HG03159 (cell line): ENCODE results near the gene ANKRD33.
A peak's percentile ranks its signal among the peaks of the same experiment; 100 is the strongest.

ENCODE experiments used
- ATAC-seq: cut with Tn5 transposase; IDR thresholded peaks from one replicate; pipeline ENCODE4 v1.9.1; 2021; ENCODE audit warnings: mild to moderate bottlenecking, moderate library complexity; ENCODE audit not compliant: unreplicated experiment

The ANKRD33 gene

DNA sequence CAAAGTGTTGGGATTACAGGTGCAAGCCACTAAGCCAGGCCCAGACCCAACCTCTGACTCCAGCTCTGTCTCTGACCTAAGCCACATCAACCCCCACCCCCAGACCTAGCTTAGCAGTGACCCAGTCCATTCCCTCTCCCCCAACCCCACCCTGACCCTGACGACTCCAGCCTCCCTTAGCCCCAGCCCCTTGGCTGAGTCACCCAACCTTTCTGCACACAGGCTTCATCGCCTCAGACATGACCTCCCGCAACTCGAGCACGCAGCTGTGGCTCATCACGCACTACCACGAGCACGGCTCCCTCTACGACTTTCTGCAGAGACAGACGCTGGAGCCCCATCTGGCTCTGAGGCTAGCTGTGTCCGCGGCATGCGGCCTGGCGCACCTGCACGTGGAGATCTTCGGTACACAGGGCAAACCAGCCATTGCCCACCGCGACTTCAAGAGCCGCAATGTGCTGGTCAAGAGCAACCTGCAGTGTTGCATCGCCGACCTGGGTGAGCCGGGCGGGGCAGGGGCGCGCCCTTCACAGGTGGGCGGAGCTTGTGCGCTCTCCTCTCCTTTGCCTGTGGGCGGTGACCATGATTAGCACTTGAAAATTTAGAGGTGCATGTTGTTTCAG lies 27.2 kb downstream of the ANKRD33 start:
- ATAC-seq: no peak

DNA sequence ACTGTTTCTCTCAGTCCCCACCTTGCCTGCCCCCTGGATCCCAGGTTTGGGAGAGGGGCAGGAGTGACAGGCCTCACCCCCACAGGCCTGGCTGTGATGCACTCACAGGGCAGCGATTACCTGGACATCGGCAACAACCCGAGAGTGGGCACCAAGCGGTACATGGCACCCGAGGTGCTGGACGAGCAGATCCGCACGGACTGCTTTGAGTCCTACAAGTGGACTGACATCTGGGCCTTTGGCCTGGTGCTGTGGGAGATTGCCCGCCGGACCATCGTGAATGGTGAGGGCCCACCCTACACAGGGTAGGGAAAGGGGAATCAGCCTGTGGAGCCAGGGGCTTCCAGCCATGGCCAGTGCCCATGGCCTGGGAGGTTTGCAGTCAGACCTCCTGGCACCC lies 28.0 kb downstream of the ANKRD33 start:
- no peak for ATAC-seq

DNA sequence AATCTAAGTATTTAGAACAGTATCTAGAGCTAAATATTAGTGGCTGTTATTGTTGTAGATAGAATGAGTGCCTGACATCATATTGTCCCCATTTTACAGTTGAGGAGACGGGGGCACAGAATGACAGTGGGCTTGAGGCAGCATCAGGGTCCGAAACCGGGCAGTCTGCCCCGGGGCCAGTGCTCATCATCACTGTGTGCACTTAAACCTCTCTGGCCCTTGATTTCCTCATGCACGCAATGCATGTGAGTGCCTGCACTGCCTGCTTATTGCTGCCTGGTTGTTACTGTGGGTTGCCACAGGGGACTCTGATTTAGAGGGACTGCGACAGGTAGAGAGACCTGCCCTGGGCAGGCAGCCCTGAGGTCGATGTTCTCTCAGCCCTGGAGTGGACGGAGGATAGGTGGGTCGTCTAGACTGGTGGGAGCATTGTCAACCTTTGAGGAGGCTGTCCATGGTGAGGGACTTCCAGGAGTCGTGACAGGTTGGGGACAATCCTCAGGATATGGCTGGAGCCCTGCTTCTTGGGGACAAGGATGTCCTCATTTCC lies 29.2 kb downstream of the ANKRD33 start:
- ATAC-seq: no peak

DNA sequence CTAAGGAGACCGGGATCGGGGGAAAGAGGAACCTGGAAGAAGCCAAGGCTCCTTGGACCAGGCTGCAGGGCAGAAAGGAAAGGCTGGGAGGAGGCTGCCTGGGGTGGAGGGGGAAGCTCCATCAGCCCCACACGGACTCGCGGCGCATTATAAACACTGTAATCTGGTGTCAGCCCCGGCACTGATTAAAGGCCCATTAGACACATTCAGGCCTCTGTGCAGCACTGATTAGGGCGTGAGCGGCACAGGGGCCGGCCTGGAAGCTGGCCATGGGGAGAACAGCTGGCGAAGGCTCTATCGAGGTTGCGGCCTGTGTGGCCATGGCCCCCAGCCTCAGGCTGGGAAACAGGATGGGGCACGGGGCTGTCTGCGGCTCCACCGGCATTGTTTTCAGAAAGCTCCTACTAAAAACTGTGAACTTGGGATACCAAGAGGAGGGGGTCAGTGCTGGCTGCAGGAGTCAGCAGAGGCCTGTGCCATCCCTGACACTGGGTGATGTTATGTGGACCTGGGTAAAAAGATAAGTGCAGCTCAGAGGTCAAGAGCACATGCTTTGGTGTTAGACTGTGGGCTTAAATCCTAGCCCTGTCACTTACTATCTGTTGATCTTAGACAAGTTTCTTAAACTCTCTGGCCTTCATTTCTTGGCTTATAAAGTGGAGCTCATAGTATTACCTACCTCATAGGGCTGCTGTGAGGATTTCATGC lies 30.0 kb downstream of the ANKRD33 start:
- ATAC-seq: no peak

DNA sequence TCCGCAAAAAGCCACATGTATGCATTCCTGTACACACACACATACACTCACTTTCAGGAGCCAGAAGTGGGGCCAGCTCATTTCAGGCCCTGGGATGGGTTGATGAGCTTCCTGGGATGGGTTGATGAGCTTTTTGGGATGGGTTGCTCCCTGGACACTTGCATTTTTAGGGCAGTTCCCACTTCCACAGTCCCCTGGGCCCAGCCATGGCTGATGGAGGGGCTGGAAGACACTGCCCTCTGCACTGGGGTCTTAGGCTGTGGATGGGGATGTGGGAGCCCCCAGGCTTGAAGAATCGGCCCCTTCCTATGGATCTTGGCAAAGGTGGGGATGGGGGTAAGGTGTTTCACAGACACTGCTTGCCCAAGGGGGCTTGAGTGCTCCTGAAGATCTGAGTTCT lies 32.1 kb downstream of the ANKRD33 start:
- ATAC-seq: no peak

DNA sequence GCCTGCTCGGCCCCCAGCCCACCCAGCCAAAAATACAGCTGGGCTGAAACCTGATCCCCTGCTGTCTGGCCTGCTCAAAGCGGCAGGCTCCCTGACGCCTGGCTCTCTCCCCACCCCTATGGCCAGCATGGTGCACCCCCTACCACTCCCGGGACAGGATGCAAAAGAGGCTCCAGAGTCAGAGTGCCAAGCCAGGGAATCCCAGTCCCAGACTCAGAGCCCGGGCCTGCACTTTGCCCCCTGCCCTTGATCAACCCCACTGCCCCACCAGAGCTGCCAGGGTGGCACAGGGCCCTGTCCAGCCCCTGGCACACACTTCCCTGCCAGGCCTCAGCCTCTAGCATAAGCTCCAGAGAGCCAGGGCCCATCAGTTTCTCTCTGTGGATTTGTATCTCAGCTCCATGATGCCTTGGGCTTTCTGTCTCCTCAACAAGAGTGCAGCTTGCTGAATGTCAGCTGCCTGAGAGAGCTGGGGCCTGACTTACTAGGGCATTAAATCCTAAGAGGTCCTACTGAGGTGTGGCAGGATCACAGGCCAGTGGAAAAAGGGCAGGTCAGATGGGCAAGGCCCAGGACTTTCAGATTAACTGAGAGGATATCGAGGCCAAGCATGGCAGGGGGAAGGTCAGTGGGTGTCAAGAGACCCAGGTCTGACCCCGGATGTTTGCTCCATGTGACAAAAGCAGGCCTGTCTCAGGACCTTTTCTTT lies 33.3 kb downstream of the ANKRD33 start:
- no peak for ATAC-seq

DNA sequence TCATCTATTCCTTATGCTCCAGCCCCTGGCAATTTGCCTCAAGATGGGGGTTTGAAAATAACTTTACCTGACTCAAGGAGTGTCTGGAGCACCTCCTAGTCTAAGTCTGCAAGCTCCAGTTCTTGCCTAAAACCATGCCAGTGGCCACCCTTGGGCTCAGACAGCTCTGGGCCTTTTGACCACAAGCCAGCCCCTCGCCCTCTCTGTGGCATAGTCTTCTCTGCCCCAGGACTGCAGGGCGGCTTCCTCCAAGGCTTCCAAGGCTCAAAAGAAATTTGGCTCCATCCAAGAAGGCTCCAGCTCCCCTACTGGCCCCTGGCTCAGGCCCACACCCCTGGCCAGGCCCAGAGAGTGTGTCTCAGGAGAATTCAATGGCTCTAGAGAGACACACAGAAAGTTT lies 34.2 kb downstream of the ANKRD33 start:
- ATAC-seq: no peak

DNA sequence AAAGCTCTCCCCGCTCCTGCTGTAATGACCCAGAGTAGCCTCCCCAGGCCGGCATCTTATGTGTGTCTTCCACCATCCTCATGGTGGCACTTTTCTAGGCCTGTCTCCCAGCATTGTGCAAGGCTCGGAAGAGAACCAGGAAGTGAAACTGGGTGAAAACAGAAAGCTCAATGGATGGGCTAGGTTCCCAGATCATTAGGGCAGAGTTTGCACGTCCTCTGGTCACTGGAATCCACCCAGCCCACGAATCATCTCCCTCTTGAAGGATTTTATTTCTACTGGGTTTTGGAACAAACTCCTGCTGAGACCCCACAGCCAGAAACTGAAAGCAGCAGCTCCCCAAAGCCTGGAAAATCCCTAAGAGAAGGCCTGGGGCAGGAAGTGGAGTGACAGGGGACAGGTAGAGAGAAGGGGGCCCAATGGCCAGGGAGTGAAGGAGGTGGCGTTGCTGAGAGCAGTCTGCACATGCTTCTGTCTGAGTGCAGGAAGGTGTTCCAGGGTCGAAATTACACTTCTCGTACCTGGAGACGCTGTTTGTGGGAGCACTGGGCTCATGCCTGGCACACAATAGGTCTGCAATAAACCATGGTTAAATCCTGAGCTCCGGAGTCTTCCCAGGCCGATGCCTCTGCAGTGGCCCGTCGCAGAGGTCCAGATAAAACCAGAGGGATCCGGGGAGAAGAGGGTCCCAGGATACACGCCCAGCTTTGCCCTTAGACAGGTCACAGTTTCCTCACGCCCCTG lies 35.0 kb downstream of the ANKRD33 start:
- ATAC-seq: no peak

DNA sequence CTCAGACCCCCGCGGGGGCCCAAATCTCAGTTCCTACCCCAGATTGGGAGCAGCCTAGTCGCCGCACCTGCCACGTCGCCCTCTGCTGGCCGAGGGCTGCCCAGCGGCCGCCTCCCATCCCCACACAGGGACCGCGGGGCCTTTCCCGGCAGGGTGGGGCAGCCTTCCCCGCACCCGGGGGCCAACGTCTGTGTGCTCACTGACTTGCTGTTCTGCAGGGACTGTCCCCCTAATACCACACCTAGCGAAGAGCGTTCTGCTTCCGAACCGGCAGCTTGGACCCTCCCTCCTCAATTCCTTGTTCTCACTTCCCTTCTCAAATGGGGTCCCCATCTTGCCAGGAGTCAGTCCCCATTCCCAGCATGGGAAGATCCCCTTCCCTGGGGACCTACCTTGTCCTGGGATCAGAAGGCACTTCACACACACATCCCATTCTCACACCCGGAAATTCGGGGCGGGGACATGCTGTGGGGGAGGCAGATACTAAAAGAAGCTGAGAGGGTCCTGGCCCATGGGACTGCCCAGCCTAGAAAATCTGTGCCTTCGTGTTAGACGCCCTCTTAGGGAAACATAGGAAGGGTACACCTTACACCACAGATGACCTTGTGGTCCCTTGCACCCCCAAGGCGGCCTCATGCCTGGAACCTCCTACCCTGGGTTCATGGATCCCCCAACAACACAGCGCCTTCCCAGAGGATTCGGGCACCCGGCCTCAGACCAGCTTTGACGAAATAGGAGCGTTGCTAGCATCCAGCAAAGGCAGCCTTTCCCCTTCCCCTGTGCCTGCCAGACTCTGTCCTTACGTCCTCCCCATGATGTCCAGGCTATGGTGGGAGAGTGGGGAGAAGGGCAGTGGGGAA lies 35.8 kb downstream of the ANKRD33 start:
- ATAC-seq: no peak

DNA sequence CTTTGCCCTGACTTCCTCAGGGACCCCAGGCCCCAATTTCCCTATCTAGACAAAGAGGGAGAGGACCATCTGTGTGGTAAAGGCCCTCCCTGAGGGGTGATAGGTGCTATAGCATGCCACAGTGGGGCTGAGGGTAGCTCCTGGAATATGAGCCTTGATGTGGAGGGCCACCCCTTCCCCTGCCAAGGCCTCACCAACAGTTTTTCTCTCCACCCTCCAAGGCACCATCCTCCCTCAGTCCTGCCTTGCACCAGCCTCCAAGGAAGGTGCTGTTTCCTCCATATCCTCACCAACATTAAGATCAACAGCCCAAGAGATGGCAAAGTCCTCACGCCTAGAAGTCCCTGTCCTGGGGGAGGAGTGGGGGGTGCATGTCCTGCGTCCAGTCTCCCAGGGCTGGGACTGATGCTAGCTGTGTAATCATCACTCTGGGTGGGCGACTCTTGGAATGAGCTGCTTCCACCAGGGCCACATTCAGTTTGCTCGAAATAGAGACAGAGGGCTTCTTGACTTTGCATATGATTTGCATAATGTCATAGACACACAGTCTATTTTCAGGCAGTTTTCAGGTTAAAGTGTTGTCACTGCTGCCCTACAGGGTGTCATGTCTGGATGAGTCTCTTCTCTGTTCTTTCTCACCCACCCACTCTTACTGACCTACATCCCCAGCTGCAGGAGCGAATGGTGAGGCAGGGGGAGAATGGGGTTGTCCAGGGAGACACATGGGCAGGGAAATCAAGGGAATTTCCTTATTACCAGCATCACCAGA lies 36.8 kb downstream of the ANKRD33 start:
- ATAC-seq: peak; percentile 62

DNA sequence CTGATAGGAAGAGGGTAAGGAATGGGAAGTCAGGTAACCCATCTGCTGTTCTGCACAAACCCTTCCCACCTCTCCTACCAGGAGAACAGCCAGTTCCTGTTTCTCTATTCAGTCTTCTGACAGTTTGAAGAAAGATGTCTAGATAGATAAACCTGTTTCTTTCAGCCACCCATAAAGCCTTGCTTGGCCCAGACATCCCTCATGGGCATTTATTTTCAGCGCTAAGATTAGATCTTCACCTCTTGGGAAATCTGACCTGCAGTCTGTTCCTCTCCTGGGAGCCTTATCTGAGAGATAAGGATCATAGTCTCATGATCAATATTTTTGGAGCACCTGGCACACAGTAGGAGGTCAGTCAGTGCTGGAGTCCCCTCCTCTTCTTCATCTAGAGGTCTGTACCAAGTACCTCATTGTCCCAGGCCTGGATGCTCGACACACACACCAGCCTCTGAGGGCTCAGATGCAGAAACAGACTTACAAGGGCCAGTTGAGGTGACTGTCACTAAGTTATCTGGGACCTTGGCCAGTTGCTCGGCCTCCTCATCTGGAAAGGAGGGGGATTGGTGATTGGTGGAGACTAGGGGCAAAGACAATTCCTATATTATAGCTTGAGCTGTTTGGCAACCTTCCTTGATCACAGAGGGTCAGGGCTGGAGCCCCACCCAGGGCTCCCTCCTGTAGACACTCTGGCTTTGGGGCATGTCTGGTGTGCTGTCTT lies 37.6 kb downstream of the ANKRD33 start:
- ATAC-seq: no peak

DNA sequence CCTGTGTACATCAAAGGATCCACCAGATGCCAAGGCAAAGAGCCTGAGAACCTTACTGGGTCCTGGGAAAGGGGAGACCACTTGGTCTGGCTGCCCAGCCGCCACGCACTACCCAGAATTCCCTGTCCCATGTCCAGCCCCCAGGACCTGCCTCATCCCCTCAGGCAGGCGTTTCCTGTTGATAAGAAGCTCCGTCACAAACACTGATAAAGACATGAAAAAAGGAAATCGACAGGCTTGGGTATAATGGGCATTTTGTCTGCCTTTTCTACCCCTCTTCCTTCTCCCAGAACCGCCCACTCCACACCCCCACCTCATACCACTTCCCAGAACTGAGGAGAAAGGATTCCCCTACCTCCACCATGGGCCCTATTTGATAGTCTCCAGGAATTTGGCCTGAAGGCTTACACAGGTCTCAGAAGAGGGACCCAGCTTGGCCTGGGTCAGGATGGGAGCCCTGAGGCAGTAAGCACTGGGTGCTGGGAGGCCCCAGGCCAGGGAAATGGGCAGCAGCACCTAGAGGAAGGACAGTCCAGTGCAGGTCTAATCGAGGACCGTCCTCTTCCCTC lies 38.2 kb downstream of the ANKRD33 start:
- ATAC-seq: no peak

DNA sequence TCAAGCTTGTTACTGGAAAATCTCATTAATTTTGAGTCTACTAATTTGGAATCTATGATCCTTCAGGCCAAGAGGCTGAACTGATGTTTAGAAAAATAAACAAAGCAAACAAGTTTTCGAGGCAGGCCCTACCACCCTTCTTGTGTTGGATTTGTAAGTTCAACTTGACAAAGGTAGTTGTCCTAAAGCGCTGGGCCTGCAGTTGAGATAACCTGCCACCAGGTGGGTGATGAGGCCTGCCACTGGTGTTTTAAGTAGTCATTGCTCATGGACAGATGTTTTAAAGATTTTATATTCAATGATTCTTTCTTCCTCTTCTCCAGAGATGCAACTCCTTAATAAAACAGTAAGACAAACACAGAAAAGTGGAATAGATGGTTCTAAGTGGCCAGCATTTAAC lies 38.8 kb downstream of the ANKRD33 start:
- ATAC-seq: no peak

DNA sequence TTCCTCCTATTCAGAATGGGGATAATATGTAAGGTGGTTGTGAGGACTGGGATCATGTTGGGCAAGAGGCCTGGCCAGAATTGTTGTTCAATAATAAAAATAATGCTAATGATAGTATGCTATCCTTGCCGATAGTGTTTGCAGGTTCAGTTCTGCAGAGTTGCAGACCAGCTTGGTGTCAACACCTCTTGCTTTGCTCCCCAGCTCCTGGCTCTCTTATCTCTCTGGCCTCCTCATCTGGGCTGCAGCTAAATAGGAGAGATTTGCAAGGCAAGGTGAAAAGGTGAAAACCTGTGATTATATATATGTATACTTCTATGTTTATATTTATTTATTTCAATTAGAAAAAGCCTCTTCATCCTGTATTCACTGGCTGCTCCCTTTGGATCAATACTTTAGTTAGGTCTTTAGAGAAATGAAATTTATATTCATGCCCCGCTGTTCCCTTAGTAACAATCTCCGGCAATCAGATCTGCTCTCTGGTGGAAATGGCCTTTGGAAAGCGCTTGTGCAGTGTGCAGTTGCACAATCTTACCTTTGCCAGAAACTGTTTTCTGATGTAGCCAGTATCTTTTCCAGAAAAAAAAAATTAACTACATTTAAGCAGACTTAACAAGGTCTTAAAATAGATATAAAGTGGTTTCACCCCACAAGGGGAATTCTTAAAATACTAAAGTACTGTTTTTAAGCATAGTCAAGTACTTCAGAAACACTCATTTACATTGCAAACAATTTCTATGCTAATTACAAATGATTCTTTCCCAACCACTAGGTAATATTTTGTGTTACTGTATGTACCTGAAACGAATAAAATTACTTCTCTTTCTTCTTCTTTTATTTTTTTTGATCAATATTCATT lies 44.5 kb downstream of the ANKRD33 start:
- ATAC-seq: no peak

DNA sequence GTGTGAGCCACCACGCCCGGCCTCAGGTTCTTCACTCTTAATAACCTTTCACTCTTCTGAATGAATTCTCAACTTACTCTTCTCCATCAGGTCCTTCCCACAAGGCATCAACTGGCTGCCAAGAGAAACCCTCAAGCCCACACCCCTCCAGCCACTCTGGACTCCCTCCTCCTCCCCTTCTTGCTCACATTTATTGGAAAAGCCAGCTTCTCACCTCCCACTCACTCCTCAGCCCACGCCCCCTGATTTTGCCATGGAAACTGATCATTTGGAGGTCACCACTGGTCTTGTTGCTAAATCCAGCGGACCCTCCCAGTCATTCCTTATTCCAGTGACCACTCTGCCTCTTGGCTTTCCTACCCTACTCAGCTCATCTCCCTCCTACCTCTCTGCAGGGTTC lies 46.2 kb downstream of the ANKRD33 start:
- ATAC-seq: no peak

DNA sequence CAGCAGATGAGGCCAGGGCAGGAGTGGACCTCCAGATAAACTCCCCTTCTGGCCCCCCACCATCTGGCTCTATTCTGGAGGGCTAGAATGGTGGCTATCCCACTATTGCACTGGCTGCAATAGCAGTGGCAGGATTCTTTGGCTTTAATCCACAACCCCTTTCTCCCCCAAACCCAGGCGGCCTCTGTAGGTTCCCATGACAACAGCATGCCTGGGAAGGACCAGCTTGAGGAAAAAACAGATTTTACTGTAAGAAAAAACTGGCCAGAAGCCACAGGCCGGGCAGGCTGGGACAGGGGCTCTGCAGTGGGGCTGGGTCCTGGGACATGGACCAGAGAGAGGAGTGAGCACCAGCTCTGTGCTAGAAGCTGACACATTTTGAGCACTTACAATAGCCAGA lies 50.0 kb downstream of the ANKRD33 start:
- no peak for ATAC-seq

DNA sequence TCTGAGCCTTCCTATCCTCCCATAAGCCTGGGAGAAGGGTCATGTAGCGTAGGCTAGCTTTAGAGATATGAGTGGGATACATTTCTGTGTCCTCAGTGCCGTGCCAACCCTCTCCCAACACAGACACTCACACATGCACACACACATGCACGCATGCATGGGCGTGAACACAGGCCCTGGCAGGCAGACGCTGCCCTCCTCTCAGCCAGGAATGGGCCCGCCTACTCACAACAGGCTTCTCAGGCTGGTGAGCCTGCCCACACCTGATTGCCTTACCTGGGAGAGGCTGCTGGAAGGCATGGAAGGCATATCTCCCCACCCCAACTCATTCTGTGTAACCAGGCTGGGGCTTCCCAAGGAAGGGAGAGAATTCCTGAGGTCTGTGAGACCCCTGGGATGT lies 50.8 kb downstream of the ANKRD33 start:
- no peak for ATAC-seq
